Effector memory CD4-positive, alpha-beta T cell (primary cell): ENCODE data around the gene SUPT3H.
"Not testable (repeated sequence)": the region's sequence is repeated elsewhere in the genome, so short reads cannot be mapped to it uniquely, and the experiment has no call there.

Experiments
- DNase-seq, 3 donors: peaks; one replicate each; pipeline ENCODE4 v3.0.0-alpha.2; 2020
- H3K27ac ChIP-seq: 2 replicates; pipeline ENCODE4 v1.7.0; 2013; ENCODE audit warnings: mild to moderate bottlenecking, low read length, moderate library complexity; ENCODE audit not compliant: insufficient read depth, poor library complexity, severe bottlenecking
- H3K27me3 ChIP-seq: replicated peaks from 2 replicates; pipeline ENCODE4 v1.7.0; 2013; ENCODE audit warnings: mild to moderate bottlenecking, low read length; ENCODE audit not compliant: insufficient read depth, control insufficient read depth, poor library complexity, severe bottlenecking
- H3K36me3 ChIP-seq: 2 replicates; pipeline ENCODE4 v1.7.0; 2013; ENCODE audit warnings: mild to moderate bottlenecking, low read length, moderate library complexity; ENCODE audit not compliant: control insufficient read depth, insufficient read depth
- H3K4me1 ChIP-seq: 2 replicates; pipeline ENCODE4 v1.7.0; 2013; ENCODE audit warnings: low read length, mild to moderate bottlenecking; ENCODE audit not compliant: control insufficient read depth, insufficient read depth, poor library complexity, severe bottlenecking
- H3K4me3 ChIP-seq: 2 replicates; pipeline ENCODE4 v1.7.0; 2013; ENCODE audit warnings: low read length, low read depth, mild to moderate bottlenecking; ENCODE audit not compliant: insufficient read depth, poor library complexity, severe bottlenecking
- H3K9me3 ChIP-seq: 2 replicates; pipeline ENCODE4 v1.7.0; 2013; ENCODE audit warnings: mild to moderate bottlenecking, low read length, moderate library complexity; ENCODE audit not compliant: control insufficient read depth

The SUPT3H gene

GRCh38 chr6:45042673-45043072, 335.1 kb downstream of the SUPT3H start:
- not testable (repeated sequence) for H3K27ac ChIP-seq

GRCh38 chr6:45038226-45038625, 339.5 kb downstream of the SUPT3H start:
- no peaks in the 10 kb centered on the region for H3K9me3 ChIP-seq
- no peaks in the 10 kb centered on the region for H3K4me1 ChIP-seq
- H3K4me3 ChIP-seq, result no peak overlapping the region
- H3K27me3 ChIP-seq, result no peaks in the 10 kb centered on the region
- no peak for DNase-seq
- no peak overlapping the region for H3K27ac ChIP-seq
- H3K36me3 ChIP-seq, result no peaks in the 10 kb centered on the region

More at GRCh38 chr6:45042673-45043072, 335.1 kb downstream of the SUPT3H start:
- H3K4me3 ChIP-seq, H3K9me3 ChIP-seq, H3K36me3 ChIP-seq, H3K4me1 ChIP-seq, H3K27me3 ChIP-seq, DNase-seq: not testable (repeated sequence)

GRCh38 chr6:45036103-45036502, 341.6 kb downstream of the SUPT3H start:
- Histone ChIP-seq H3K4me3 (no peak overlapping the region), H3K27ac (no peak overlapping the region), H3K4me1 (no peaks in the 10 kb centered on the region), H3K27me3 (no peaks in the 10 kb centered on the region), H3K9me3 (no peaks in the 10 kb centered on the region), H3K36me3 (no peaks in the 10 kb centered on the region)
- DNase-seq, result no peak

- H3K27me3 ChIP-seq, result no peaks in the 10 kb centered on the region
- no peaks in the 10 kb centered on the region for H3K4me1 ChIP-seq
- no peak for DNase-seq
- H3K27ac ChIP-seq, result no peak overlapping the region
- no peak overlapping the region for H3K4me3 ChIP-seq
- H3K9me3 ChIP-seq, result no peaks in the 10 kb centered on the region
- H3K36me3 ChIP-seq, result no peaks in the 10 kb centered on the region
Observed at GRCh38 chr6:45032426-45032825, 345.3 kb downstream of the SUPT3H start.

GRCh38 chr6:45031601-45032000, 346.1 kb downstream of the SUPT3H start:
- no peak for DNase-seq
- Histone ChIP-seq H3K9me3 (no peaks in the 10 kb centered on the region), H3K36me3 (no peaks in the 10 kb centered on the region), H3K27ac (no peak overlapping the region), H3K4me1 (no peaks in the 10 kb centered on the region), H3K27me3 (no peaks in the 10 kb centered on the region), H3K4me3 (no peak overlapping the region)

GRCh38 chr6:45027126-45027525, 350.6 kb downstream of the SUPT3H start:
- H3K9me3 ChIP-seq, result no peaks in the 10 kb centered on the region
- H3K36me3 ChIP-seq, result no peaks in the 10 kb centered on the region
- H3K27me3 ChIP-seq, result no peaks in the 10 kb centered on the region
- DNase-seq, result no peak
- no peak overlapping the region for H3K4me3 ChIP-seq
- peaks cover under 1% of the 10 kb centered on the region for H3K4me1 ChIP-seq
- no peak overlapping the region for H3K27ac ChIP-seq

GRCh38 chr6:45026003-45026516, 351.7 kb downstream of the SUPT3H start:
- no peak for DNase-seq
- Histone ChIP-seq H3K4me1 (peaks cover 6% of the 10 kb centered on the region), H3K27ac (no peak overlapping the region), H3K9me3 (no peaks in the 10 kb centered on the region), H3K27me3 (no peaks in the 10 kb centered on the region), H3K36me3 (no peaks in the 10 kb centered on the region), H3K4me3 (no peak overlapping the region)

- Histone ChIP-seq H3K4me3 (no peak overlapping the region), H3K27ac (no peak overlapping the region), H3K9me3 (no peaks in the 10 kb centered on the region), H3K4me1 (peaks cover 6% of the 10 kb centered on the region), H3K36me3 (no peaks in the 10 kb centered on the region), H3K27me3 (no peaks in the 10 kb centered on the region)
- DNase-seq, result no peak
Observed at GRCh38 chr6:45024610-45025009, 353.1 kb downstream of the SUPT3H start.

GRCh38 chr6:45021676-45022075, 356.1 kb downstream of the SUPT3H start:
- Histone ChIP-seq H3K4me3 (no peak overlapping the region), H3K27ac (no peak overlapping the region), H3K36me3 (no peaks in the 10 kb centered on the region), H3K9me3 (no peaks in the 10 kb centered on the region), H3K27me3 (no peaks in the 10 kb centered on the region), H3K4me1 (peaks cover 6% of the 10 kb centered on the region)
- no peak for DNase-seq

- H3K27me3 ChIP-seq, result no peaks in the 10 kb centered on the region
- H3K4me1 ChIP-seq, result no peaks in the 10 kb centered on the region
- H3K9me3 ChIP-seq, result no peaks in the 10 kb centered on the region
- H3K36me3 ChIP-seq, result no peaks in the 10 kb centered on the region
- no peak overlapping the region for H3K27ac ChIP-seq
- H3K4me3 ChIP-seq, result no peak overlapping the region
- no peak for DNase-seq
Observed at GRCh38 chr6:45012687-45013086, 365.0 kb downstream of the SUPT3H start.

GRCh38 chr6:45009576-45009975, 368.2 kb downstream of the SUPT3H start:
- no peaks in the 10 kb centered on the region for H3K27me3 ChIP-seq
- DNase-seq, result no peak
- no peaks in the 10 kb centered on the region for H3K9me3 ChIP-seq
- H3K4me3 ChIP-seq, result no peak overlapping the region
- H3K27ac ChIP-seq, result no peak overlapping the region
- no peaks in the 10 kb centered on the region for H3K36me3 ChIP-seq
- H3K4me1 ChIP-seq, result no peaks in the 10 kb centered on the region
